HG03025 (cell line): ENCODE results near the gene ATP6AP1.
A peak's percentile ranks its signal among the peaks of the same experiment; 100 is the strongest.

Experiments used
- ATAC-seq: cut with Tn5 transposase; IDR thresholded peaks from one replicate; pipeline ENCODE4 v1.9.1; 2021; ENCODE audit warnings: mild to moderate bottlenecking, moderate library complexity; ENCODE audit not compliant: unreplicated experiment, low FRiP score

ATP6AP1 gene

GRCh38 chrX:154467556-154467955 is 39.1 kb downstream of the ATP6AP1 start:
- no peak for ATAC-seq

GRCh38 chrX:154468217-154468616 is 39.7 kb downstream of the ATP6AP1 start:
- no peak for ATAC-seq

GRCh38 chrX:154469114-154469513 is 40.6 kb downstream of the ATP6AP1 start:
- ATAC-seq = no peak

GRCh38 chrX:154469880-154470279 is 41.4 kb downstream of the ATP6AP1 start:
- no peak for ATAC-seq

- no peak for ATAC-seq
Measured at GRCh38 chrX:154470434-154470833, 42.0 kb downstream of the ATP6AP1 start.

GRCh38 chrX:154470914-154471568 is 42.6 kb downstream of the ATP6AP1 start:
- no peak for ATAC-seq

GRCh38 chrX:154471839-154472684 is 43.6 kb downstream of the ATP6AP1 start:
- ATAC-seq = no peak

- no peak for ATAC-seq
Measured at GRCh38 chrX:154472685-154473632, 44.5 kb downstream of the ATP6AP1 start.

GRCh38 chrX:154473683-154474082 is 45.2 kb downstream of the ATP6AP1 start:
- ATAC-seq = no peak

- no peak for ATAC-seq
Measured at GRCh38 chrX:154476821-154477220, 48.3 kb downstream of the ATP6AP1 start.

GRCh38 chrX:154477891-154478477 is 49.5 kb downstream of the ATP6AP1 start:
- no peak for ATAC-seq

GRCh38 chrX:154478728-154479622 is 50.5 kb downstream of the ATP6AP1 start, which contains the start of gene LAGE3:
LAGE3 (minus strand) TSS chrX:154479281; CDS start chrX:154478915, 366 bp downstream.
- ATAC-seq = peak; percentile 75

- ATAC-seq = no peak
Measured at GRCh38 chrX:154481195-154481594, 52.7 kb downstream of the ATP6AP1 start.

- no peak for ATAC-seq
Measured at GRCh38 chrX:154481911-154482601, 53.6 kb downstream of the ATP6AP1 start.

GRCh38 chrX:154482786-154483185 is 54.3 kb downstream of the ATP6AP1 start:
- ATAC-seq = no peak

- ATAC-seq = no peak
Measured at GRCh38 chrX:154483325-154483724, 54.8 kb downstream of the ATP6AP1 start.

- ATAC-seq = no peak
Measured at GRCh38 chrX:154484255-154485149, 56.0 kb downstream of the ATP6AP1 start.
